Stimulated activated CD8-positive, alpha-beta memory T cell treated with anti-CD3 and anti-CD28 coated beads, Interleukin-7, amount 100 ng/mL, for 24 hours (primary cell): ENCODE measurements around the gene FGF11.

ENCODE experiments used
- DNase-seq: peaks from one replicate; pipeline ENCODE4 v3.0.0-alpha.2; 2020; ENCODE audit warnings: low read depth

FGF11 gene

DNA sequence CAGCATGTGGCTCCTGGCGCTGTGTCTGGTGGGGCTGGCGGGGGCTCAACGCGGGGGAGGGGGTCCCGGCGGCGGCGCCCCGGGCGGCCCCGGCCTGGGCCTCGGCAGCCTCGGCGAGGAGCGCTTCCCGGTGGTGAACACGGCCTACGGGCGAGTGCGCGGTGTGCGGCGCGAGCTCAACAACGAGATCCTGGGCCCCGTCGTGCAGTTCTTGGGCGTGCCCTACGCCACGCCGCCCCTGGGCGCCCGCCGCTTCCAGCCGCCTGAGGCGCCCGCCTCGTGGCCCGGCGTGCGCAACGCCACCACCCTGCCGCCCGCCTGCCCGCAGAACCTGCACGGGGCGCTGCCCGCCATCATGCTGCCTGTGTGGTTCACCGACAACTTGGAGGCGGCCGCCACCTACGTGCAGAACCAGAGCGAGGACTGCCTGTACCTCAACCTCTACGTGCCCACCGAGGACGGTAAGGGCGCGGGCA lies 31.0 kb upstream of the FGF11 start:
- DNase-seq: no peak

DNA sequence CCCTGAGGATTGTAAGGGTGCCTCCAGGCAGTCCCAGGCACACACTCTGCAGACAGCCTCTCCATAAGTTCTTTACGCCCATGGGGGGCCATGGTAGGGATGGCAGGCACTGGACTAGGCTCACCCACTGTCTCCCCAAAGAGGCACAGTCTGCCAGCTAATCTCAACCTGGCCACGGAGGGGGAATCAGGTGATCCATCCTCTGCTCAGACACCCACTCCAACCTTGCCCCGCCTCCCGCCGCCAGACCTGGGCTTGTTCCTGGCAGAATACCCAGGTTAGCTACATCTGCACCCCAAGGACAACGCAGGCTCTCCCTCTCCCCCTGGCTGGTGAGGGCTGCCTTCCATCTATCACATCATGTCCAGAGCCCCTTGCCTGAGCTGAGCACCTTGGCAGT lies 30.4 kb upstream of the FGF11 start:
- DNase-seq: no peak

DNA sequence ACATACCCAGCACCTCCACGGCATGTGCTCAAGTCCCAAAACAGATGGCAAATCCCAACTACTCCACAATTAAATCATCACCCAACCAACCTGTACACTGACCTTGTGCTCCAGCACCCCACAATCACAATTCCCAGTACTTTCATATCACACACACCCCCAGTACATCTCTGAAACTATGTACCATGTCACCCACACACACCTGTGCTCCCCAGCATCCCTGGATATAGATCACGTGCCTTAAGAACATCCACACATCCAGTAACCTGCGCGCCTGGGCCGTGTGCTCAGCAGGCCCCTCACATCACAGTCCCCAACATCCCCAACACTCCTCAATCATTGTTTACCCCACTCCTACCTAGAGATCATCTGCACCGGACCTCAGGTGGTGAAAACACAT lies 29.6 kb upstream of the FGF11 start:
- DNase-seq: no peak

DNA sequence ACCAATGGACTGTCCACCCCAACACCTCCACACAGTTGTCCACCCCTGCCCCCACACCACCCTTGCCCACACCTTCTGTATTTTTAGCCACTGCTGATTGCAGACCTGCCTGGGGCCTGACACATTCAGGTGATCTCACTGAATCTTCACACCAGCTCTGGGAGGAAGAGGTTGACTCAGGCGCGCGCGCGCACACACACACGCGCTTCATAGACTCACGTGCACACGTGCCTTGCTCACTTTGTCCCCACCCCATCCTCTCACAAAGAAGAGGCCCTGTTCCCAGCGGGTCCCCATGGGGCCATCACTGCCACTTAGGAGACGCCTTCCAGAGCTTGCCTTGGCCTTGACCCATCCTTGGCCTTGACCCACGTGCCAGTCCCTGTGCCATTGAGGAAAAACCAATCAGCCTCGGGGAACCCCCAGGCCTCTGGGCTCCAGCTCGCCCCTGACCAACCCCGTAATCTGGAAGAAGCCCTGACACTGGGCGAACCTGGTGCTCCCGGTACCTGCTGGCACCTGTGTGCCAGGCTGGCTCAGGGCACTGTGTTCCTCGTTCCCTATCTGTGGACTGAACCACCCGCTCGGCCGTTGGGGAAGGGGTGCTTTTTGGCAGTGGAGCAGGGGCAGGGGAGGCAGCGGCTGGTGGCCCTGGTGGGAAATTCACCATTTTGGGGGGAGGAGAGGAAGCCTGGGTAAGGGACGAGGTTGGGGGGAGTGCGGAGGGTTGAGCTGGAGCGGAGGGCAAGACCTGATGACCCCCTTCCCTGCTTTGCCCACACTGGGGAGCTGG lies 28.5 kb upstream of the FGF11 start:
- DNase-seq: no peak

DNA sequence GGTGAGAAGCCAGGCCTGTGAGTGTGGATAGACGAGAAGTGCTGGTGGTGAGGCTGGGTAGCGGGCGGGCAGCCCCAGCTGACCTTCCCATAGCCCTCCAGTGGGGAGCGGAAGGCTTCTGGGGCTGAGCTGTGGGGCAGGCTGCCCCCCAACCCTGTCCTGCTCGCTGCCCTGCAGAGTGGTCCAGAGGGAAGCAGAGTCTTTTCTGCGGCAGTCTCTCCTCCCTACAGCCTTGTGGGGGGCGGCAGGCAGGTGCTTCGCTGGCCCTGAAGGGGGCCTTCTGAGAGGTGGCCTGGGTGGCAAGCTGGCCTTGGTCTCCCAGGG lies 27.9 kb upstream of the FGF11 start:
- no peak for DNase-seq

DNA sequence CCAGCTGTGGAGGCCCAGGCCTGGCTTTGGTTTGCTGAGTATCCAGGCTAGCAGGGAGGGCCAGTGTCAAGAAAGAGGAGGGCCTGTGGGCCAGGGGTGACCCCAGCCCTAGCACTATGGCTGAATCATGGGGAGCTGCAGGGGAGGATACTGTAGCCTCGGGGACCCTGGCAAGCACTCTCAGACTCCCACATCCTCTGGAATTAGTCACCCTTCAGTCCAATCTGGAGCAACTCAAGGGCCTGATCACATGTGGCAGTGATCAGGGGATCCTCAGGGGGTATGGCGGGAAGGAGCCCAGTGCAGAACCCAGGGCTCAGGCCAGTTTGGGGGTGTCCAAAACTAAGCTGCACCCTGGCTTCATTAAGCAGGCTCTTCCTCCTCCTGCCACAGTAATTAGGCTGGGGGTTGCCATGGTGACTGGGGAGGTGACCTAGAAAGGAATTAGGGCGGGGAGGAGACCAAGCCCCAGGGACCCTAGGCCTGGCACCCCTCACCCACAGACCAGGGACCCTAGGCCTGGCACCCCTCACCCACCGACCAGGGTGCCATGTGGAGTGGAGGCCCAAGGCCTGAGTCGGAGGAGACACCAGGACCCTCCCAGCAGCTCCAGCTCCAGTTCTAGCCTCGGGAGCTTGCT lies 25.8 kb upstream of the FGF11 start:
- DNase-seq: no peak

DNA sequence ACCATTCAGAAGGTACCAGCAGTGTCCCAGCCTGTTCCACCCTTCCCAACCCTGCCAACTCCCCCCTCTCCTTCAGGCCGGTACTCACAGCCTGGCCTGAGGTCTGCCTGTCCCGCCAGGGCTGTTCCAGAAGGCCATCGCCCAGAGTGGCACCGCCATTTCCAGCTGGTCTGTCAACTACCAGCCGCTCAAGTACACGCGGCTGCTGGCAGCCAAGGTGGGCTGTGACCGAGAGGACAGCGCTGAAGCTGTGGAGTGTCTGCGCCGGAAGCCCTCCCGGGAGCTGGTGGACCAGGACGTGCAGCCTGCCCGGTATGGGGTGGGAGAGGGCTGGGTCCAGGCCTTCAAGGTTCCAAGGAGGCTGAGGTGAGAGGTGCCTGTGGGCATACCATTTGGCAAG lies 24.5 kb upstream of the FGF11 start:
- DNase-seq: no peak

DNA sequence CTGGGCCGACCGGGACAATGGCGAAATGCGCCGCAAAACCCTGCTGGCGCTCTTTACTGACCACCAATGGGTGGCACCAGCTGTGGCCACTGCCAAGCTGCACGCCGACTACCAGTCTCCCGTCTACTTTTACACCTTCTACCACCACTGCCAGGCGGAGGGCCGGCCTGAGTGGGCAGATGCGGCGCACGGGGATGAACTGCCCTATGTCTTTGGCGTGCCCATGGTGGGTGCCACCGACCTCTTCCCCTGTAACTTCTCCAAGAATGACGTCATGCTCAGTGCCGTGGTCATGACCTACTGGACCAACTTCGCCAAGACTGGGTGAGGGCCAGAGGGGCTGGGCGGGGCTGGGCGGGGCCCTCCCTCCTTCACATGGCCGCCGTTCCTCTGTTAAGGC lies 23.5 kb upstream of the FGF11 start:
- DNase-seq: no peak

DNA sequence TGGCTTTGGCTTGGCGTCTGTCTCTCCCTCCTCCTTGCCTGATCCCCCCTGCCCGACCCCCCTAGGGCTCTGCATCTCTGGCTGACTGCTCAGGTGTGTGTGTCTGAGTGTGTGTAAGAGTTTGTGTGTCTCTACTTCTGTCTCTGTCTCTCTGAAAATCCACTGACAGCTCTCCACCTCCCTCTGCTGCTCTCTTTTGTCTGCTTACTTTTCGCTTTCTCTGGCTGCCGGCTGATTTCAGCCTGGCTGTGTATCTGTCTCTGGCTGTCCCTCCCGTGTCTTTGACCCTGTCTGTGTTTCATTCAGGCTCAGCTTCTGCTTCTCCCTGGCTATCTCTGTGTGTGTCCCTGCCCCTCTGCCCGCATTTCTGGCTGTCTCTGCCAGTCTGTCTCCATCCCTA lies 23.0 kb upstream of the FGF11 start:
- no peak for DNase-seq

DNA sequence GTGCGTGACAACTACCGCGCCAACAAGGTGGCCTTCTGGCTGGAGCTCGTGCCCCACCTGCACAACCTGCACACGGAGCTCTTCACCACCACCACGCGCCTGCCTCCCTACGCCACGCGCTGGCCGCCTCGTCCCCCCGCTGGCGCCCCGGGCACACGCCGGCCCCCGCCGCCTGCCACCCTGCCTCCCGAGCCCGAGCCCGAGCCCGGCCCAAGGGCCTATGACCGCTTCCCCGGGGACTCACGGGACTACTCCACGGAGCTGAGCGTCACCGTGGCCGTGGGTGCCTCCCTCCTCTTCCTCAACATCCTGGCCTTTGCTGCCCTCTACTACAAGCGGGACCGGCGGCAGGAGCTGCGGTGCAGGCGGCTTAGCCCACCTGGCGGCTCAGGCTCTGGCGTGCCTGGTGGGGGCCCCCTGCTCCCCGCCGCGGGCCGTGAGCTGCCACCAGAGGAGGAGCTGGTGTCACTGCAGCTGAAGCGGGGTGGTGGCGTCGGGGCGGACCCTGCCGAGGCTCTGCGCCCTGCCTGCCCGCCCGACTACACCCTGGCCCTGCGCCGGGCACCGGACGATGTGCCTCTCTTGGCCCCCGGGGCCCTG lies 22.2 kb upstream of the FGF11 start:
- no peak for DNase-seq

DNA sequence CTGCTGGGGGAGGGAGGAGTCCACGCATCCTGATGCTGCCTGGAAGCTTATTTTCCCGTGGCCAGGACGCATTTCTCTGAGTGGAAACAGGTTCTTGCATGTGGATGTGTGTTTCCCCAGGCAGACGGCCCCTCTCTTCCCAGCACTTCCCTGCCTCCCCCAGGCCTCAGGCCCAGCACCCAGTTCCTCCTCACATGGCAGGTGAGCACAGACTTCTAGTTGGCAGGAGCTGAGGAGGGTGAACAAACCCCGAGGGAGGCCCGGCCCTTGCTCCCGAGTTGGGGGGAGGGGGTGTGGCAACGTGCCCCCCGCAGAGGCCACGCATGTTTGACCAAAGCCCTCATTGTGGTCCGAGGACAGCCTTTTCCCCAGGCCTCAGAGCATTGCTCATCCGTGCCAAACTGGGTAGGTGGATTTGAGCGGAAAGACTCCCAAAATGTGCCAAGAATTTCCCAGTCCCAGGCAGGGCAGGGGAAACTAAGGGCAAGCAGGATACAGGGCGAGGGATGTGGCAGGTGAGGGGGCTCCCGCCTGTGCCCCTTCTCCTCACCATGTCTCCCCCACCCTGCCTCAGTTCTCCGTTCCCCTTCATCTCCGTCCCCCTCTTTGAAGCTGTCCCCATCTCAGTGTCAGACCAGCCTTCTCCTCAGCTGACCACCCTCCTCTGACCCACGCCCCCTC lies 20.7 kb upstream of the FGF11 start:
- no peak for DNase-seq

DNA sequence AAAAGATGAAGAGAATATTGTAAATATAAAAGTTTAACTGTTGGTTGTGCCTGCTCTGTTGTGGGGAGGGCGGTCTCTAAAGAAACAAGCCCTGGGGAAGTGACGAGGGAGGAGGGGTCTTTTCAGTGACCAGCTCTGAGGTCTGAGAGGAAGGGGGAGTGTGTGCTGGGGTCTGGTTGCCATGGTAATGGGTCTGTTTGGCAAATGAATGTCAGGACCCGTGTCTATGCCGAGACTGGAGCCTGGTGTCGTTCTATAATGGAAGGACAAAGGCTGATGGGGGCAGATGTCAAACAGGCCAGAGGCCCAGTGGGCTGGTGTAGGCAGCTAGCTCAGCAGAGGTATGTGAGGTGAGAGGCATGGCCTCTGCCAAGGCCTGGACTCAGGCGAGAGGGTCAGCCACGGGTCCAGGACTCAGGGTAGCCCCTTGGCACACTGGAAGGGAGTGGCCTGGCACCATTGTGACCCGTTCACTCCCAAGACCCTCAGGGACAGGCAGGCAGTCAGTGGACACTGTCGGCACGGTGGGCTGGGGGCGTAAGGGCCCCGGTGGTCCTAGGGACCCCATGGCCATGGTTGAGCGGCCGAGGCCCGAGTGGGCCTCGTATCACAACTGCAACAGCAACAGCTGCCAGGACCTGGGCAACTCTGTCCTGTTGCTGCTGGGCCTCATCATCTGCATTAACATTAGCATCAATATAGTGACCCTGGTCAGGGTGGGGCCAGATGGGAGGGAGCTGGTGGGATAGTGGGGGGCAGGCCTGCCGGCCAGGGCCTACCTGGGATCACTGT lies 19.3 kb upstream of the FGF11 start, which contains the start of gene SPEM1:
Gene SPEM1, plus strand, starts transcription at position 506 of the 792 bp plus-strand sequence. Its CDS starts 61 bp downstream, at position 567.
- DNase-seq: no peak

DNA sequence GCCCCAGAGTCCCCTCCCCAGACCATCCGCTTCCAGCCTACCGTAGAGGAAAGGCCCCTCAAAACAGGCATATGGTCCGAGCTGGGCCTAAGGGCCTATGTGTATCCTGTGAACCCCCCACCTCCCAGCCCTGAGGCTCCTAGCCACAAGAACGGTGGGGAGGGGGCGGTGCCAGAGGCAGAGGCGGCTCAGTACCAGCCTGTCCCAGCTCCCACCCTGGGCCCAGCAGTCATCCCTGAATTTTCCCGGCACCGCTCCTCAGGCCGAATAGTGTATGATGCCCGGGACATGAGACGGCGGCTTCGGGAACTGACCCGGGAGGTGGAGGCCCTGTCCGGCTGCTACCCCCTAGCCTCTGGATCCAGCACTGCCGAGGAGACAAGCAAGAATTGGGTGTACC lies 18.1 kb upstream of the FGF11 start:
- no peak for DNase-seq

DNA sequence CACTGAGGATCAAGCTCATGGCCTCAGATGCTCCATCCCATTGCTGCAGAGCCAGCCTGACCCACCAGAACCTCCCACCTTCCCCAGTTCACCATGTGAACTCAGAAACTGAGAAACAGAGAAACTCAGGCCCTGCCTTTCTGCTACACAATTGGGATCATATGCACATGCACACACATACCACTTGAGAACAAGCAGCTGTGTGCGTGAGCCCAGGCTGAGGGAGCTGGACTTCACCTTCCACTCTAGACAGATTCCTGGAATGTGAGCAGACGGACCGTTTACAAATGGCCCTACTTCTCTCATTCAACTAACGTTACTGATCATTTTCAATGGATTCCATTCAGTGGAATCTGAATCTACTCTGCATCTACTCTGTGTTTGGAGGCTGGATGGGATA lies 15.6 kb upstream of the FGF11 start:
- DNase-seq: no peak

DNA sequence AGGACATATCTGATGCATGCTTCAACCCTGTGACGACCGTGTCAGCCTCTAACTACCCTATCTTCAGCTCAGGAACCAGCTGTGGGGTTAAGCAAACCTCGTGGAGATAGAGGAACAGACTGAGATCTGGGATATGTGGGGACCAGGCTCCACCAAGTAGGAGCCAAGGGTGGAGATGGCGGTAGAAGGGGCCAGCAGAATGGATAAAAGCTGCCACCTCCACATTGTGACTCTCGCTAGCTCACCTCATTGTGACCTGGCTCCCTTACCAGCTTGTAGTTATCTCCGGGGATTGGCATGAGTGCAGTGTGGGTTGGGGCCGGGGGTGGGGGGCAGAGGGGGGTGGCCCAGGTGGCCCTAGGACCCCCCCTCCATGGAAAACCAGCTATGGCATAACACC lies 14.0 kb upstream of the FGF11 start, which contains the start of gene SPEM2:
Gene SPEM2, plus strand, starts transcription at position 301 of the 400 bp plus-strand sequence. Its CDS starts 73 bp downstream, at position 374.
- DNase-seq: no peak

DNA sequence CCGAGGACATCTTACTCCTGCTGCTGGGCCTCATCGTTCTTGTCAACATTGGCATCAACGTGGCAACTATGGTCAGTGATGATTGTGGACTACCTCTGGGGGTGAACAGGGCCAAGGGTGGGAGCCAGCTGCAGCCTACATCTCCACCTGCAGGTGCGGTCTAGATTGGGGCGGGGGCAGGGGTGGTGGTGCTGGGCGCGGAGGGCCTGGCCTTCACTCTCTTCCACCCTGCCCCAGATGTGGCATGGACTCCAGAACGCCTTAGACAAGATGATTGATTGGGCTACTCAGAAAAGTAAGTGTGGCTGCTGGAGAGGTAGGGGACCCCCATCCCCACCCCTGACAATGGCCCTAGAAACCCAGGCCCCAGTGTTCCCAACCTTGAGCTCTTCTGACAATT lies 13.6 kb upstream of the FGF11 start:
- DNase-seq: no peak

DNA sequence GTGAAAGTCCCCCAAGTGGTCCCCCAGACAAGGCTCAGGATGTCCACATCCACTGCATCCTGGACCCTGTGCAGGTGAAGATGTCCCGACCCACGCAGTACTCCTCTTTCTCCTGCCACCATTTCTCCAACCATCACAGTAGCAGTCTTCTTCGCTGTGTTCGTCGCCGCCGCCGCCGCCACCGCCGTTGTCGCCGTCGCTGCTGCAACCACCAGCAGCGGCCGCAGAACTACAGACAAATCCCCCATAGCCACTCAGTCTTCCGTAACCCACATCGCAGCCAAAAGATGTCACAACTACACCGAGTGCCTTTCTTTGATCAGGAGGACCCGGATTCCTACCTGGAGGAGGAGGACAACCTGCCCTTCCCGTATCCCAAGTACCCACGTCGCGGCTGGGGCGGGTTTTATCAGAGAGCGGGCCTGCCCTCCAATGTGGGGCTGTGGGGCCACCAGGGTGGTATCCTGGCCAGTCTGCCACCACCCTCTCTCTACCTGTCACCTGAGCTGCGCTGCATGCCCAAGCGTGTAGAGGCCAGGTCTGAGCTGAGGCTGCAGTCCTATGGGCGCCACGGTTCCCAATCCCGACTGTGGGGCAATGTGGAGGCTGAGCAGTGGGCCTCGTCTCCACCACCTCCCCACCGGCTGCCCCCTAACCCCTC lies 13.0 kb upstream of the FGF11 start:
- no peak for DNase-seq

DNA sequence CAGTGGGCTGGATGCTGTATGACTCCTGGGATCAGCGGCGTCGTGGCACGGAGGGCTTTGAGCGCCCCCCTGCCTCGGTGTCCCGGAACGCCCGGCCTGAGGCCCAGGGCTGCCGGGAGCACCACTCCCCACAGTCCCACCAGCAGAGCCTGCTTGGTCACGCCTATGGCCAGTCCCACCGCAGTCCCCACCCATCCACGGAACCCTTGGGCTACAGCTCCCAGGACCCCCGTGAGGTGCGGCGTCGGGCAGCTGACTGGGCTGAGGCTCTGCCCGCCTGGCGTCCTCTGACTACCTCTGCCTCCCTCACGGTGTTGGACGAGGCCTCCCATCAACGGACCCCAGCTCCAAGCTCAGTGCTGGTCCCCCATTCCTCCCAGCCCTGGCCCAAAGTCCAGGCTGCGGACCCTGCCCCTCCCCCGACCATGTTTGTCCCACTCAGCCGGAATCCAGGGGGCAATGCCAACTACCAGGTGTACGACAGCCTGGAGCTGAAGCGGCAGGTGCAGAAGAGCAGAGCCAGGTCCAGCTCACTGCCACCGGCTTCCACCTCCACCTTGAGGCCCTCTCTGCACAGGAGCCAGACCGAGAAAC lies 12.3 kb upstream of the FGF11 start:
- DNase-seq: no peak

DNA sequence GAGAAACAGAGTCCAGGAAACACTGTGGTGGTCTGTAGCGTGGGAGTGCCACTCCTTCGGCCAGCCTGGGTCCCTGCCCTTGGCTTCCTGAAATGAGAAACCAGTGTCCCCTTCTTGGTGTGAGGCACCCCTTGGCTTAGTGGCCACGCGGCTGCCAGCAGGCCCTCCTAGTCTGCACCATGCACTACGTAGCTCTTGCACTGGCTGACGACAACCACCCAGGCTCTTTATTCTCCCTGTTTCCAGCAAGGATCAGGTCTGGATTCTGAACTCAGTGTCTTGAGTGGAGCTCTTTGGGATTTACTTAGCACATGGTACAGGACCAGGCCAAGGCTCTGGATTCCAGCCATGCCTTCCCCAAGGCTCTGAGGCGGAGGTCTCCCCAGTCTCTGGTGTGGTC lies 11.8 kb upstream of the FGF11 start:
- no peak for DNase-seq

DNA sequence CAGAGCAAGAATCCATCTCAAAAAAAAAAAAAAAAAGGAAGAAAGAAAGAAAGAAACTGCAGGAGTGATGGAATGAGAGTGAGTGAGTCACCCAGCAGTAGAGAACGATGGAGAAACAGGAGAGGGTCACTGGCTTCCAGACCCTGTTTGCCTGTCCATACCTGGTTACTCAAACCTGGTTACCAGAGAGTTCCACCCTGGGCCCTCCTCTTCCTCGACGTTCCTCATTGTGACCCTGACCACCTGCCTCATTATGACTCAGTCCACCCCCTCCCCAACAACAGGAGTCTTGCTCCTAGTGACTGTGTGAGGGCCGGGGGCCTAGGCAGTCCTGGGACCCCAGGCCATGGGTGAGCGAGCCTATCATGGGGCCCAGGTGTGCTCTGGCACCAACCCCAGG lies 10.8 kb upstream of the FGF11 start, which contains the start of gene SPEM3:
Gene SPEM3, plus strand, starts transcription at position 301 of the 400 bp plus-strand sequence. Its CDS starts 46 bp downstream, at position 347.
- no peak for DNase-seq

DNA sequence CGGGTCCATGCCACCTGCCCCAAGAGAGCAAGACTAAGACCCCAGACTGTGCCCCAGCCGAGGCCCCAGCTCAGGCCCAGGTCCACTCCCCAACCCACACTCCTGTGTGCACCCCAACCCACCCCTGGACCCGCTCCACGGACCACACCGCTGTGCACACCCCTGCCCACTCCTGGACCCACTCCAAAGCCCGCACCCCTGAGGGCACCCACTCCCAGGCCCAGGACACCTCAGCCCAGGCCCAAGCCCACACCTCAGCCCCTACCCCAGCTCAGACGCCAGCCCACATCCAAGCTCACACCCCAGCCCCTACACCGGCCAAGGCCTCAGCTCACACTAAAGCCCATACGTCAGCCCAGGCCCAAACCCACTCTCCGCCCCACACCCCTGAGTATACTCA lies 9.6 kb upstream of the FGF11 start:
- DNase-seq: no peak
